GM18505 (cell line): ENCODE data around the gene RPS19BP1.

Source experiments
- ATAC-seq: cut with Tn5 transposase; IDR thresholded peaks from one replicate; pipeline ENCODE4 v1.9.1; 2021; ENCODE audit not compliant: unreplicated experiment
- POLR2A ChIP-seq: IDR thresholded peaks from 4 replicates; pipeline ENCODE4 v1.6.1; 2011; ENCODE audit warnings: borderline replicate concordance; ENCODE audit not compliant: insufficient read depth, insufficient read length; ENCODE audit errors: extremely low read depth

Gene RPS19BP1, protein sequence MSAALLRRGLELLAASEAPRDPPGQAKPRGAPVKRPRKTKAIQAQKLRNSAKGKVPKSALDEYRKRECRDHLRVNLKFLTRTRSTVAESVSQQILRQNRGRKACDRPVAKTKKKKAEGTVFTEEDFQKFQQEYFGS

DNA sequence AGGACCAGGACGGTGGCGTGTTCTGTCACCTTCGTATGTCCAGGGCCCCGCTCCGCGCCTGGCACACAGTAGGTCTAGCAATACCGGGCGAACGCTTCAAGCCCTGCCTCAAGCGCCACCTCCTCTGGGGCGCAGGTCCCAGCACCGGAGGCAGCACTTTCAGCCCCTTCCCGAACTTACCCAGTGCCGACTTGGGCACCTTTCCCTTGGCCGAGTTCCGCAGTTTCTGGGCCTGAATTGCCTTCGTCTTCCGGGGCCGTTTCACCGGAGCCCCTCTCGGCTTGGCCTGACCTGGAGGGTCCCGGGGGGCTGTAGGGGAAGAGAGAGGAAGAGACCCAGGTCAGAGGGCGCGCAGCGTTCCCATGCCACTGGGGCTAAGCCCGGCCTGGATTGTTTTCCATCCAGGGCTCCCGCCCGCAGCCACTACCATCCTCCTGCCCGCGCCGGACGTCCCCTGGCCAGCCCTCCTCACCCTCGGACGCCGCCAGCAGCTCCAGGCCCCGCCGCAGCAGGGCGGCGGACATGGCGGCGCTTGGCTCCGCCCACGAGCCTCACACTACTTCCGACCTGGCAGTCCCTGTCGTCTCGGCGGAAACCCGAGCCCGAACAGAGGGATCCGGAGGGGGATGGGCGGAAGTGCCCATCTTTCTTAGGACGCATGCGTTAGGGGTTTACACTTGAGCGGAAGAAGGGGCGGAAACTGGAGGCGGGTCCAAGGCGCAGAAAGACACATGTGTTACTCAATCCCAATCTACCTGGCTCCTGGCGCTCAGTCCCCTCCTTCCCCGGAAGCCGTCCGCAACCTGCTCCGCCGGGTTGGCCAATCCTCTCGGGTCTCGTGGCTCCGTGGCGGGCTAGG, at the start of gene RPS19BP1:
Gene RPS19BP1 (minus strand): TSS at position 534 of the 859 bp plus-strand sequence. CDS start 10 bp downstream, at position 524.
- ATAC-seq = peak; percentile 67
- TF ChIP-seq POLR2A = peak; percentile 98

DNA sequence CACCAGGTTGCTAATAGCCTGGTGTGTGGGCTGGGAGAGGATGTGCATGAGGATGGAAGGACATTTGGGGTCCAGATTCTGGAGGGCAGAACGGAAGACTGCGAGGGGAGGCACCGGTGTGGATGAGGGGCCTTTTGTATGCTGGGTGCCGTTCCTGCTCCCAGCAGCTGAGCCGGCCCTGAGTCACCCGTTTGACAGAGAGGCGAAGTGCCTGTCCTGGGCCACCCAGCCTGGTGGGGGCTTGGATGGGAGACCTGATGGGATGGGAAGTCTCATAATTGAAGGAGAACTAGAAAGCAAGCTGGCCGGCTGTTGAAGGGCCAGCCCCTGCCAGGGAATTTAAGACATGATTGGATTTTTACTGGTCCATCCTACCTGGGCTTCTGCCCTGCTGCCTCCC, 48.8 kb upstream of the RPS19BP1 start:
- no peak for ATAC-seq
- no peak for TF ChIP-seq POLR2A

DNA sequence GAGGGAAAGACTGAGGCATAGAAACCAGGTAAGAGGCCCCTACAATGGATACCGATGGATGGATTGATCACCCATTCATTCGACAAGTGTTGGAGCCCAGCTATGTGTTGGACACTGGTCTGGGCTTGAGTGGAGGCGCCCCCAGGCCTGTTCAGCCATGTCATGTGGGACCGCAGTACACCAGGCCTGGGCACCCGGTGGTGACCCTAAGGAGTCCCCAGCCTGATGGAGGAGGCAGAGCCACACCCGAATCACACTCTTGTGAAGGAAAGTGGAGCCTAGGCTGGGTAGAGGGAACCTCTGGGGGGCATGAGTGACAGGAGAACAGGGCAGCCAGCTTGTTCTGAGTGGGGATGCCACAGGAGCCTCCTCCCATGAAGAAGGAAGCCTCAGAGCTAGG, 48.2 kb upstream of the RPS19BP1 start:
- ATAC-seq = no peak
- no peak for TF ChIP-seq POLR2A

DNA sequence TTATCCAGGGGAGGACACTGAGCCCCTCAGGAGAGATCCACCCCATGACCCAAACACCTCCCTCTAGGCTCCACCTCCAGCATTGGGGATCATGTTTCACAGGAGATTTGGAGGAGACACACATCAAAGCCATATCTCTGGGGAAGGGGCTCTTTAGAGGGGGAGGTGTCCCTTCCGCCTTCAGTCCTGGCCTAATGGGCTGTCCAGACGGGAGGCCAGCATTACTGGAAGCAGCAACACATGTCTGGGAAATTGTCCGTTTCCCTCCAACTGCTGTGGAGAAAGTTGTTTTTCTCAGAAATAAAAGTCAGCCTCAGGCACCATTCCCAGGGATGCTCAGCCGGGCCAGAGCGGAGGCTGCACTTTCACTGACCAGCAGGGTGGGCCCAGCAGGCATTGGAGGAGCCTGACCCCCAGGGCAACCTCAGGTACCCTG, 47.5 kb upstream of the RPS19BP1 start:
- no peak for ATAC-seq
- no peak for TF ChIP-seq POLR2A

DNA sequence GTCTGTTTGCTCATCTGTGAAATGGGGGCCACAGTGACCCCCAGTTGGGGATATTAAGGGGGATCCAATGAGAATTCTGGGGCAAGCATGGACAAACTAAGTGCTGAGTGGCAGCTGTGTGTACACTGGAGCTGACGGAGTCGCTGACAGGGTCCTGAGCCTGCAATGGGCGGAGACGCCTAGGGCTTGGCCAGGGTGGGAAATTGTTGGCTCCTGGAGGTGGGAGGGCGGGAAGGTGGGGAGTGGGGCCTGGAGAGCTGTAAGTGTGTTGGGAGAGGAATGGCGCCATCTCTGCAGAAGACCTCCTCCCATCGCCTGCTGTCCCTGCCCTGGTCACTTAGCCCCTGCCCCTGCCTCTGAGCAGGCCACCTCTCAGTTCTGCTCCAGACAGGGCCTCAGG, 45.4 kb upstream of the RPS19BP1 start:
- no peak for TF ChIP-seq POLR2A
- no peak for ATAC-seq

DNA sequence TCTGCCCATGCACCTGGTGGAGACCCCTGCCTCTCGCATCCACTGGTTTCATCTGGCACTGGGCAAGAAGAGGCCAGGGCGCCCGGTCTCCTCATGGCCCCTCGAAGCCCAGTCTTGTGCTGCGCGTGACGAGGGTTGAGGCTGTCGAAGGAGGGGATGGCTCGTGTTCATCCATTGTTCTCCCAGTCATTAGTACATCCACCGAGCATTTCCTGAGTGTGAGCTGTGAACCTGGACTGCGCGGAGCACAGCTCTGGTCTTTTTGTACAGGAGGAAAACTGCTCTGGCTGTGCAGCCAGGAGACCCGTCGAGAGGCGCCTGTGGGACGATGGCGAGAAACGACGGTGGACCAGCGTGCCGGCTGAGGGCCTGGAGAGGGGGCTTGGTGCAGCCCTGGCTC, 44.8 kb upstream of the RPS19BP1 start:
- TF ChIP-seq POLR2A = no peak
- no peak for ATAC-seq

DNA sequence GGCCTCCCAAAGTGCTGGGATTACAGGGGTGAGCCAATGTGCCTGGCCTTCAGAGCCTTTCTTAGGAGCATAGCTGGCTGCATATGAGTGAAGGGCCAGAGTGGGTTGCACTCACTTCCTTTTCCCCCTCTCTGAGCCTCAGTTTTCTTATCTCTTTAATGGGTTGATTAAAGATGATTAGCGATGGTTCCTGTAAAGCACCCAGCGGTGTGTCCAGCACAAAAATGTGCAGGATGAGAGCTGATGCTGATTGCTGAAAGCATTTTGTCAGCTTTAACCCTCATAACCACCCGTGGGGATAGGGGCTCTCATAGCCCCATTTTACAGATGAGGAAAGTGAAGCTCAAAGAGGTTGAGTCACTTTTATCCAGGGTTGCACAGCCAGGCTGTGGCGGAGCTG, 43.5 kb upstream of the RPS19BP1 start:
- no peak for ATAC-seq
- TF ChIP-seq POLR2A = no peak

DNA sequence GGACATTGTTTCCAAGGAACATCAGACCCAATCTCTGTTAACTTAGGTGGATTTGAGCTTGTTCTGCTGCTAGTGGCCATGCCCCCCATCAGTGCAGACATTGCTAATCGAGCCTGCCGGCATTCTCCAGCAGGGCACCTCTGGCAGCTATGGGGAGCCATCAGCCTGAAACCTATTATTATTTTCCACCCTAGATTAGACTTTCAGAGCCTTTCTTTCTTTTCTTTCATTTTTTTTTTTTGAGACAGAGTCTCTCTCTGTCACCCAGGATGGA, 42.9 kb upstream of the RPS19BP1 start:
- no peak for ATAC-seq
- no peak for TF ChIP-seq POLR2A

DNA sequence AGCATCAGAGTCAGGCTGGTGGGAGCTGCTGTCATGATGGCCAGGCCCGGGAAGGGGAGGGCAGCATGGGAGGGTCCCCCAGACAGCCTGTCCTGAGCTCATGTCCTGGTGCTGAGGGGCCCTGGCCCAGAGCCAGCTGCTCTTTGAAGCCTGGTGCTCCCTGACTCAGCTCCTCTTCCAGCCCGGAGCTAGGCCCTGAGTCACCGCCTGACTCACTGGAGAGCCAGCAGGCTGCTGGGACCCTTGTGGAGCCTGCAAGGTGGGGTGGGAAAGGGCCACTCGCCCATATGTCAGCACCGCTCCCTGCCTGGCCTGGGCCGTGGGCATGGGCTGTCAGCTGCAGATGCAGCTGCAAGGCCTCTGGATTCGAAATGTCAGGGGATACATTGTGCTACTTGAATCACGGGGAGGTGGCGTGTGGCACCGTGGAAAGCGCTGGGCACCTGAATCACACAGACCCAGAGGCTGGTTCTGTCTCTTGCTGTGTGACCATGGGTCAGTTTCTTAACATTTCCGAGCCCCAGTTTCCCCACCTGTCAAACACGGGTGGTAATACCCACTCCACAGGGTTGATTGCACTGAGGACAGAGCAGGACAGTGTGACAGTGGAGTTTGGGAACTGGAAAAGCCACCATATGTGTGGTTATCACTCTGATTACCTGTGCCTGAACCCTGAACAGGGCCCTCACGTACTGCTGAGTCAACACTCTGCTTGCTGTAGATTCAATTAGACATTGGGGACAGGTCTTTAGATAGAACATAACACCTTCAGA, 42.4 kb upstream of the RPS19BP1 start:
- no peak for TF ChIP-seq POLR2A

DNA sequence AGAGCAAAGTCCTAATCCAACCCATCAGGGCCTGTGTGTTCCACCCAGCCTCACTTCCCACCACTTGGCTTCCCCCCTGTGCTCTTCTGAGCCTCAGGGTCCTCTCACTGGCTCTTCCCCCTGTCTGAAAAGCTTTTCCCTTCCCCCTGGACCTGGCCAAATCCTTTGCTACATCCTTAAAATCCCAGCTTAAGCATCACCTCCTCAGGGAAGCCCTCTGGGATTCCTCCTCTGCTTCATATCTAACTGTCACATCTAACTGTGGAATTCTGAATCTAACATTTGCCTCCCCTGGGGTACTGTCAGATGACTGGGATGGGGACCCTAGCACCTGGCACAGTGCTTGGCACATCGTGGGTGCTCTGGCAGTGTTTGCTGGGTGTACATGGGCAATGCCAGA, 39.0 kb upstream of the RPS19BP1 start:
- ATAC-seq = no peak
- no peak for TF ChIP-seq POLR2A

More for the DNA sequence above, 42.4 kb upstream of the RPS19BP1 start:
- ATAC-seq = no peak

DNA sequence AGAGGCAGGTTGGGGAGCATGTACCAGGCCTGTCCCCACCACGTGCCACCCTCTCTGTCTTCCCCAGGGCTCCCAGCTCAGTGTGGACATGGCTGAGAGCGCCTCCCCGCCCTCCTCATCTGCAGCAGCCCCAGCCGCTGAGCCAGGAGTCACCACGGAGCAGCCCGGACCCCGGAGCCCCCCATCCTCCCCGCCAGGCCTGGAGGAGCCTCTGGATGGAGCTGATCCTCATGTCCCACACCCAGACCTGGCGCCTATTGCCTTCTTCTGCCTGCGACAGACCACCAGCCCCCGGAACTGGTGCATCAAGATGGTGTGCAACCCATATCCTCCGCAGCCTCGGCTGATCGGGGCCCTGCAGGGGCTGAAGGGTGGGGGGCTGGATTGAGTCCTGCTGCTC, 38.1 kb upstream of the RPS19BP1 start, which contains the start of gene CACNA1I:
Gene CACNA1I (plus strand): TSS at position 89 of the 400 bp plus-strand sequence. CDS start 0 bp downstream, at position 89.
- ATAC-seq = no peak
- TF ChIP-seq POLR2A = no peak

DNA sequence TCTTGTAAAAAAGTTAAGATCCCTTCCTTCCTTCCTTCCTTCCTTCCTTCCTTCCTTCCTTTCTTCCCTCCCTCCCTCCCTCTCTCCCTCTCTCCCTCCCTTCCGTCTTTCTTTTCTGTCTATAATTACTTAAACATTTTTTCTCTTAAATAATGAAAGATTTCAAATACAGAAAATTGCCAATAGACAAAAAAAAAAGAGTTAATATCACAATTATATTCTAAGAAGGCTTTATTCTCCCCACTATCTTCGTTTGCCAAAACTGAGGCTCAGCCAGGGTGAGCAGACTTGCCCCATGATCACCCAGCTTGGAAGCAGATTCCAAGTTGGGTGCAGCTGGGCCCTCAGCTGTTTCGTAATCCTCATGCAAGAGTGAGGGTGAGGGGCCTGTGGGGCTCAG, 37.7 kb upstream of the RPS19BP1 start:
- no peak for TF ChIP-seq POLR2A
- ATAC-seq = no peak

DNA sequence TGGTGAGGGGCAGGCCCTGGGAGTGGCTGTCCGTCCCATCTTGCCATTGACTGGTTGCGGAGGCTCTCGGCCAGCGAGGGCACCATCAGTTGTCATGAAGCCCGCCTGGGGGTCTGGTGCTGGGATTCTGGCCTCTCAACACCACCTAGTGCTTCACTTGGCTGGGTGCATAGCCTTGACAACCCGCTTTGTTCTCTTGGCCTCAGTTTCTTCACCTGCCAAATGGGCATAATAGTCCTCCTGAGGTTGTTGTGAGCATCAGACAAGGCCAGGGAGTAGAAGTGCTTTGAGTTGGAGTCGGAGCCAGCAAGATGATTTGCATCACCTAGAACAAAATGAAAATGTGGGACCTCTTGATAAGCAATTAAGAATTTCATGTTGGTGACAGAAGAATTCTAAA, 36.5 kb upstream of the RPS19BP1 start:
- ATAC-seq = no peak
- no peak for TF ChIP-seq POLR2A
